Fibroblast of lung (primary cell): ENCODE results near the gene FAM81B. TPM values are rescaled to one million over a fixed set of nuclear protein-coding genes. Genes with fewer than 3 reads are reported as not detected.
A peak's percentile ranks its signal among the peaks of the same experiment; 100 is the strongest.

Experiments
- DNase-seq, 2 donors: peaks; one replicate each; pipeline versions ENCODE4 v3.0.0 to v3.0.0-alpha.2; 2010; ENCODE audit warnings: low read depth in 2 of 2
- H2AFZ ChIP-seq: 2 replicates; pipeline ENCODE4 v1.5.1; 2012; ENCODE audit warnings: low read length, control low read depth, inconsistent platforms
- H3K27ac ChIP-seq: 2 replicates; pipeline ENCODE4 v1.5.1; 2011; ENCODE audit warnings: low read length, control low read depth; ENCODE audit not compliant: insufficient read depth
- H3K27me3 ChIP-seq: 2 replicates; pipeline ENCODE4 v1.5.1; 2011; ENCODE audit warnings: mild to moderate bottlenecking, low read length; ENCODE audit not compliant: control insufficient read depth, insufficient read depth
- H3K36me3 ChIP-seq: 2 replicates; pipeline ENCODE4 v1.5.1; 2011; ENCODE audit warnings: low read length; ENCODE audit not compliant: control insufficient read depth, insufficient read depth
- H3K4me1 ChIP-seq: 2 replicates; pipeline ENCODE4 v1.5.1; 2011; ENCODE audit warnings: low read length; ENCODE audit not compliant: control insufficient read depth, insufficient read depth; ENCODE audit errors: extremely low read depth
- H3K4me2 ChIP-seq: 2 replicates; pipeline ENCODE4 v1.5.1; 2011; ENCODE audit warnings: low read length, control low read depth; ENCODE audit not compliant: insufficient read depth; ENCODE audit errors: extremely low read depth
- H3K4me3 ChIP-seq, 4 experiments: fragments of 200-600 bp in 1 of 4; sonication (generic) in 1 of 4; replicated peaks in 1 of 4; 2 replicates each; pipeline ENCODE4 v1.5.1; 2011 to 2016; ENCODE audit warnings: low read length in 4 of 4, low read depth in 3 of 4, mild to moderate bottlenecking in 3 of 4, control low read depth in 2 of 4, inconsistent platforms in 1 of 4, mixed read lengths in 1 of 4; ENCODE audit not compliant: insufficient read depth in 1 of 4; ENCODE audit errors: control extremely low read depth in 1 of 4
- H3K79me2 ChIP-seq: 2 replicates; pipeline ENCODE4 v1.5.1; 2012; ENCODE audit warnings: mild to moderate bottlenecking, low read length, inconsistent platforms; ENCODE audit not compliant: control insufficient read depth, insufficient read depth
- H3K9ac ChIP-seq: 2 replicates; pipeline ENCODE4 v1.5.1; 2011; ENCODE audit warnings: mild to moderate bottlenecking, low read length, control low read depth; ENCODE audit not compliant: insufficient read depth
- H3K9me3 ChIP-seq: 2 replicates; pipeline ENCODE4 v1.5.1; 2012; ENCODE audit warnings: low read depth, low read length; ENCODE audit not compliant: control insufficient read depth, insufficient read depth
- H4K20me1 ChIP-seq: 2 replicates; pipeline ENCODE4 v1.5.1; 2011; ENCODE audit warnings: low read length; ENCODE audit not compliant: control insufficient read depth, insufficient read depth; ENCODE audit errors: extremely low read depth
- EZH2 ChIP-seq: IDR thresholded peaks from 2 replicates; pipeline ENCODE4 v1.5.1; 2012; ENCODE audit warnings: low read length, control low read depth, mild to moderate bottlenecking; ENCODE audit errors: missing control alignments
- polyA plus RNA-seq, 2 donors: library from polyadenylated mRNA; depleted of rRNA in 1 of 2; stranded (reverse) in 1 of 2; unstranded in 1 of 2; fragments of >200 nt; gene quantifications; 2 replicates each; pipeline ENCODE4 v1.2.1, GENCODE V29; 2011 to 2012; ENCODE audit warnings: missing spikeins in 1 of 2
- total RNA-seq: library from RNA; depleted of rRNA; stranded (reverse); fragments of >200 nt; gene quantifications from 2 replicates; pipeline ENCODE4 v1.2.1, GENCODE V29; 2014
- TF ChIP-seq, protein P1 (sequence below), 2 donors: IDR thresholded peaks in 1 of 2; conservative IDR thresholded peaks in 1 of 2; 1 replicate in 1 of 2; 2 replicates in 1 of 2; pipeline ENCODE4 v1.5.1; 2011 to 2012; ENCODE audit warnings: low read length in 2 of 2, control low read depth in 1 of 2, inconsistent platforms in 1 of 2, low read depth in 1 of 2, mild to moderate bottlenecking in 1 of 2

FAM81B gene
- total and polyA plus RNA-seq, 2 donors (not counting 1 experiment from before 2014, with no cell fraction given): not detected

DNA sequence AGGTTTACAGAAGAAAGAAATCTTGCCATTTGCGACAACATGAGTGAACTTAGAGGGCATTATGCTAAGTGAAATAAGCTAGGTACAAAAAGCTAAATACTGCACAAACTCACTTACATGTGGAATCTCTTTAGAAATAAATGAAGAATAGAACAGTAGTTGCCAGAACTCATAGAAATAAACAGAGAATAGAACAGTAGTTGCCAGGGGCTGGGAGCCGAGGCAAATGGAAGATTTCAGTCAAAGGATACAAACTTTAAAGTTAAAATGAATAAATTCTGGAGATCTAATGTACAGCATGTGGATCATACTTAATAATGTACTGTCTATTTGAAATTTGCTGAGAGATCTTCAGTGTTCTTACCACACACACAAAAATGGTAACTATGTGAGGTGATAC lies 63.4 kb downstream of the FAM81B start:
- no peaks in the 10 kb centered on the region for H3K9me3 ChIP-seq
- H3K4me3 ChIP-seq: no peak overlapping the region
- no peak for TF ChIP-seq EZH2
- TF ChIP-seq, protein P1, sequence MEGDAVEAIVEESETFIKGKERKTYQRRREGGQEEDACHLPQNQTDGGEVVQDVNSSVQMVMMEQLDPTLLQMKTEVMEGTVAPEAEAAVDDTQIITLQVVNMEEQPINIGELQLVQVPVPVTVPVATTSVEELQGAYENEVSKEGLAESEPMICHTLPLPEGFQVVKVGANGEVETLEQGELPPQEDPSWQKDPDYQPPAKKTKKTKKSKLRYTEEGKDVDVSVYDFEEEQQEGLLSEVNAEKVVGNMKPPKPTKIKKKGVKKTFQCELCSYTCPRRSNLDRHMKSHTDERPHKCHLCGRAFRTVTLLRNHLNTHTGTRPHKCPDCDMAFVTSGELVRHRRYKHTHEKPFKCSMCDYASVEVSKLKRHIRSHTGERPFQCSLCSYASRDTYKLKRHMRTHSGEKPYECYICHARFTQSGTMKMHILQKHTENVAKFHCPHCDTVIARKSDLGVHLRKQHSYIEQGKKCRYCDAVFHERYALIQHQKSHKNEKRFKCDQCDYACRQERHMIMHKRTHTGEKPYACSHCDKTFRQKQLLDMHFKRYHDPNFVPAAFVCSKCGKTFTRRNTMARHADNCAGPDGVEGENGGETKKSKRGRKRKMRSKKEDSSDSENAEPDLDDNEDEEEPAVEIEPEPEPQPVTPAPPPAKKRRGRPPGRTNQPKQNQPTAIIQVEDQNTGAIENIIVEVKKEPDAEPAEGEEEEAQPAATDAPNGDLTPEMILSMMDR (conservative IDR thresholded peaks at IDR 0.05 in 1 of 2, IDR thresholded peaks at IDR 0.05 in 1 of 2; ENCODE audit: low read depth in 1 of 2, low read length in 2 of 2): no peak
- H3K4me1 ChIP-seq: no peaks in the 10 kb centered on the region
- no peaks in the 10 kb centered on the region for H3K36me3 ChIP-seq
- H3K27ac ChIP-seq: no peak overlapping the region
- no peak overlapping the region for H2AFZ ChIP-seq
- no peak overlapping the region for H3K9ac ChIP-seq
- no peaks in the 10 kb centered on the region for H4K20me1 ChIP-seq
- no peaks in the 10 kb centered on the region for H3K79me2 ChIP-seq
- H3K27me3 ChIP-seq: no peaks in the 10 kb centered on the region
- DNase-seq: no peak
- H3K4me2 ChIP-seq: no peak overlapping the region

DNA sequence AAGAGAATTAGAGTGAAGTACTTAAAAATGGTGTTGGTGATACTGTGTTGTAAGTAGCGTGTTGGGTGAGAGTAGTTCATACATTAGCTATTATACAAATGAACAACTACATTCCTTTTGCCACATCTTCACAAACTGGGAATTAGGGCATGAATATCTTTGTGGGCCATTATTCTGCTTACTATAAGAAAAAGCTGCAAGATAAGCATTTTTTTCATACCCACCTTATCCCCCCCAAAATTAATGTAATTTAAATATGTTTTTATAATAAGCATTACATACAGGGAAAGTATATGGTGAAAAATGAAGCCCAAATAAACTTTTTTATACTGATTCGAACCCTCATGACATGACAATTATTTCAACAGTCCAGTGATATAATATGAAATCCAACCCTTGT lies 69.5 kb downstream of the FAM81B start:
- DNase-seq: no peak
- Histone ChIP-seq H3K9me3 (no peaks in the 10 kb centered on the region), H3K4me2 (no peak overlapping the region), H3K9ac (no peak overlapping the region), H2AFZ (no peak overlapping the region), H3K27ac (no peak overlapping the region), H3K79me2 (no peaks in the 10 kb centered on the region), H3K36me3 (peaks cover 5% of the 10 kb centered on the region), H3K4me1 (no peaks in the 10 kb centered on the region), H3K27me3 (no peaks in the 10 kb centered on the region), H4K20me1 (no peaks in the 10 kb centered on the region), H3K4me3 (no peak overlapping the region)
- TF ChIP-seq, protein P1 (conservative IDR thresholded peaks at IDR 0.05 in 1 of 2, IDR thresholded peaks at IDR 0.05 in 1 of 2; ENCODE audit: low read depth in 1 of 2, low read length in 2 of 2): no peak

DNA sequence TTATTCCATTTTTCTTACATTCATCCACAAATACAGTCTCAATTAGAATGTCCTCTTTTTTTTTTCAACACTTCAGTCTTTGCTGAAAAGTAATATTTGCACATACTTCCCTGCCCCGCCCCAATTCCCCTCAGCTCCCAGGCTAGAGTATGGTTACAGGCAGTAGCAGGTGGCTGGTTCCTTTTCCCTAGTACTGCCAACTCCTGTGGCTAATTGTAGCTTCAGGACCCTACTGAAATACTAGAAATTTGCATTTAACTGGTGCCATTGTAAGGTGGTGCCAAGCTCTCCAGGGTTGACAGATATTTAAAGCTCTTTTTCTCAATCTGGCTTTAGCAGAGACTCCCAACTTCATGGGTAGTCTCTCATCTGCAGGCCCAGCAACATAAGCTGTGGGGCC lies 80.3 kb downstream of the FAM81B start:
- Histone ChIP-seq H3K79me2 (no peaks in the 10 kb centered on the region), H3K36me3 (peaks cover 4% of the 10 kb centered on the region), H4K20me1 (peaks cover 2% of the 10 kb centered on the region), H3K9me3 (no peaks in the 10 kb centered on the region), H3K4me3 (no peak overlapping the region), H3K27ac (no peak overlapping the region), H3K27me3 (no peaks in the 10 kb centered on the region), H3K4me2 (no peak overlapping the region), H3K9ac (no peak overlapping the region), H3K4me1 (no peaks in the 10 kb centered on the region), H2AFZ (no peak overlapping the region)
- TF ChIP-seq, protein P1 (conservative IDR thresholded peaks at IDR 0.05 in 1 of 2, IDR thresholded peaks at IDR 0.05 in 1 of 2; ENCODE audit: low read depth in 1 of 2, low read length in 2 of 2): no peak
- TF ChIP-seq EZH2: no peak
- peak in 1 of 2 donors; percentile 3 for DNase-seq
